Measurements from ENCODE around the gene TEX52. TPM values are rescaled to one million over a fixed set of nuclear protein-coding genes. Genes with fewer than 3 reads are reported as not detected.

TEX52 gene
- total and polyA plus RNA-seq, 2 donors from 2014 or later, result not detected

GRCh38 chr12:2833327-2833726, 23.5 kb downstream of the TEX52 start:
- peaks cover 0 to 7% (median 5%) of the 10 kb centered on the region in 3 donors for H3K36me3 ChIP-seq (ENCODE audit: control insufficient read depth in 2 of 3, insufficient read depth in 3 of 3, low read length in 3 of 3)
- no peak overlapping the region for H3K27ac ChIP-seq (ENCODE audit: low read depth in 2 of 2, low read length in 2 of 2)
- DNase-seq (no peak), FAIRE-seq (no peak)
- H3K27me3 ChIP-seq (ENCODE audit: control insufficient read depth, insufficient read depth, low read length), result no peaks in the 10 kb centered on the region
- peak overlapping the region in 2 of 3 donors; percentile 16 to 29 for H3K4me3 ChIP-seq (ENCODE audit: low read length in 3 of 3)
- TF ChIP-seq CTCF (IDR thresholded peaks at IDR 0.05; ENCODE audit: borderline replicate concordance, extremely low read depth, insufficient read depth), result no peak
- peaks cover 0 to 6% (median 3%) of the 10 kb centered on the region in 3 donors for H3K4me1 ChIP-seq (ENCODE audit: control insufficient read depth in 2 of 3, insufficient read depth in 2 of 3, low read depth in 1 of 3, low read length in 3 of 3)
- intact Hi-C loops (cut with DNase I), result no loop called here
- no peak overlapping the region for H3K9ac ChIP-seq (ENCODE audit: low read length in 3 of 3)
- no peaks in the 10 kb centered on the region for H3K9me3 ChIP-seq (ENCODE audit: control insufficient read depth in 2 of 3, insufficient read depth in 1 of 3, low read length in 3 of 3)

GRCh38 chr12:2832550-2833127, 24.2 kb downstream of the TEX52 start:
- no peak for FAIRE-seq

GRCh38 chr12:2829275-2829674, 27.6 kb downstream of the TEX52 start:
- H3K9ac ChIP-seq (ENCODE audit: low read length in 3 of 3), result no peak overlapping the region
- peaks cover 0 to under 1% (median 0%) of the 10 kb centered on the region in 3 donors for H3K4me1 ChIP-seq (ENCODE audit: control insufficient read depth in 2 of 3, insufficient read depth in 2 of 3, low read depth in 1 of 3, low read length in 3 of 3)
- DNase-seq, result no peak
- no peaks in the 10 kb centered on the region for H3K9me3 ChIP-seq (ENCODE audit: control insufficient read depth in 2 of 3, insufficient read depth in 1 of 3, low read length in 3 of 3)
- H3K36me3 ChIP-seq (ENCODE audit: control insufficient read depth in 2 of 3, insufficient read depth in 3 of 3, low read length in 3 of 3), result peaks cover 4 to 45% (median 33%) of the 10 kb centered on the region in 3 donors
- TF ChIP-seq CTCF (IDR thresholded peaks at IDR 0.05; ENCODE audit: borderline replicate concordance, extremely low read depth, insufficient read depth), result no peak
- intact Hi-C loops (cut with DNase I), result no loop called here
- H3K4me3 ChIP-seq (ENCODE audit: low read length in 3 of 3), result no peak overlapping the region
- no peaks in the 10 kb centered on the region for H3K27me3 ChIP-seq (ENCODE audit: control insufficient read depth, insufficient read depth, low read length)
- H3K27ac ChIP-seq (ENCODE audit: low read depth in 2 of 2, low read length in 2 of 2), result no peak overlapping the region
- no peak for FAIRE-seq

More at GRCh38 chr12:2832550-2833127, 24.2 kb downstream of the TEX52 start:
- TF ChIP-seq CTCF (IDR thresholded peaks at IDR 0.05; ENCODE audit: borderline replicate concordance, extremely low read depth, insufficient read depth), result no peak
- Histone ChIP-seq H3K36me3 (ENCODE audit: control insufficient read depth in 2 of 3, insufficient read depth in 3 of 3, low read length in 3 of 3) (peaks cover 0 to 12% (median 8%) of the 10 kb centered on the region in 3 donors), H3K27me3 (ENCODE audit: control insufficient read depth, insufficient read depth, low read length) (no peaks in the 10 kb centered on the region), H3K27ac (ENCODE audit: low read depth in 2 of 2, low read length in 2 of 2) (no peak overlapping the region), H3K9ac (ENCODE audit: low read length in 3 of 3) (no peak overlapping the region), H3K9me3 (ENCODE audit: control insufficient read depth in 2 of 3, insufficient read depth in 1 of 3, low read length in 3 of 3) (no peaks in the 10 kb centered on the region), H3K4me1 (ENCODE audit: control insufficient read depth in 2 of 3, insufficient read depth in 2 of 3, low read depth in 1 of 3, low read length in 3 of 3) (peaks cover 0 to 6% (median 3%) of the 10 kb centered on the region in 3 donors), H3K4me3 (ENCODE audit: low read length in 3 of 3) (peak overlapping the region in 1 of 3 donors; percentile 16)
- intact Hi-C loops (cut with DNase I), result no loop called here
- DNase-seq, result no peak

Measured in kidney (tissue), 14 donors.